HG02642 (cell line): ENCODE measurements around the gene COL11A1.
"Not testable (repeated sequence)": the region's sequence is repeated elsewhere in the genome, so short reads cannot be mapped to it uniquely, and the experiment has no call there.

ENCODE experiments used
- ATAC-seq: cut with Tn5 transposase; IDR thresholded peaks from one replicate; pipeline ENCODE4 v1.9.1; 2021; ENCODE audit warnings: mild to moderate bottlenecking; ENCODE audit not compliant: unreplicated experiment, poor library complexity

Gene COL11A1

DNA sequence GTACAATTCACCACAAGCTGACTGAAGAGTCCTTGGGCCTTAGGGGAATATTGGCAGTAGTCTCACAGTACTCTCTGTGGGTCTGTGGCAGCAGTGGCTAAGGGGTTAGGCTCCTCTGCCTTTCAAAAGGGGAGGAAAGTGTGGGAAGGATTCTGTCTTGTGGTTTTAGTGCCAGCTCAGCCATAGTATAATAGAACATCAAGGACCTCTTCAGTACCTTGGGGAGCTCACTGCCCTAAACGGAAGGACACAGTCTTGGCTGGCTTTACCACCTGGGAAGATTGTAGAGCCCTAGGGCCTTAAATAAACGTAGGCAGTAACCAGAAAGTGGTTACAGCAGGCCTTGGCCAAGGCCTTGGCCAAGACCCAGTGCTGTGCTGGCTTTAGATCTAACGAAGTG lies 265.7 kb downstream of the COL11A1 start:
- ATAC-seq: no peak

DNA sequence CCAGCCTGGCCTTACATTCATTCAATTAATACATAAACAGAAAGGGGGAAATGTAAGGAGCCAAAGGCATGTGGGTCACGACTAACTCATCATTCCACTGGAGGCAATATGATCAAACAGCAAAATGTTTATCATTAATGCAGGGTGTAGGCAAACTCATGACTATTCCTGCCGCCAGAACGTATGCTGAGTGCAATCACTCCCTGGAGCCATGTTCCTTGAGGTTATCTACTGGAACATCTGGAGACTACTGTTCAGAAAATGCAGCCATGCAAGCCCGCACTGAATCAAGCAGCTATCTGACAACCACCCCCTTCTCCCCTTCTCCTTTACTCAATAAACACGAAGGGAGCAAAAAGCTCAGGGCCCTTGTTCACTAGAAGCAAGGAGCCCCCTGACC lies 267.6 kb downstream of the COL11A1 start:
- no peak for ATAC-seq

DNA sequence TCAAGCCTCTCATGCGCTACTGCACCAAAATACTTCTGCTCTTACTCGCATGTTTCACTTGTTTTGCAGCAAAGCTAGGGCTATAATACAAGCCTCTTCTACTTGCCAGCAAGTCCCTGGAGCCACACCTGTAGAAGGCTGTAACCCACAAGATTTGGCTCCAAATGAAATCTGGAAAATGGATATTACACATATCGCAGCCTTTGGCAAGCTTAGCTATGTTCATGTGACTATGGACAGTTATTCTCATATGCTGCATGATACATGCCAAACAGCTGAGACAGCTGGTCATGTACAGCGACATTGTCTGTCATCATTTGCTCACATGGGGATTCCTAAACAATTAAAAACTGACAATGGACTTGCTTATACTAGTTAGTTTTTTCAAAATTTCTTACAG lies 270.3 kb downstream of the COL11A1 start:
- no peak for ATAC-seq

DNA sequence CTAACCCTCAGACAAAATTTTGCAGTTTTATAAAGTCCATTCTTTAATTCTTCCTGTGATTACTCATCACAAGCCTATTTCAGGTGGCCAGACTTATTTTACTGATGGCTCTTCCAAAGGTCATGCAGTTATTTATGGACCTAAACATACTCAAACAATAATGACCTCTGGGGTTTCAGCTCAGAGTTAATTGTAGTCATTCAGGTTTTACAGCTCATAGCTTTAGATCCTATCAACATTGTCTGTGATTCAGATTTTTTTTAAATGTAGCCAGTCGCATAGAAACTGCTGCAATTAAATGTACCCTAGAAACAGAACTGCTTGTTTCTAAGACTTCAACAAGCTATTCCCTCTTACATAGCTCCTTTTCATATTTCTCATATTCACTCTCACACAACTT lies 270.8 kb downstream of the COL11A1 start:
- ATAC-seq: no peak

DNA sequence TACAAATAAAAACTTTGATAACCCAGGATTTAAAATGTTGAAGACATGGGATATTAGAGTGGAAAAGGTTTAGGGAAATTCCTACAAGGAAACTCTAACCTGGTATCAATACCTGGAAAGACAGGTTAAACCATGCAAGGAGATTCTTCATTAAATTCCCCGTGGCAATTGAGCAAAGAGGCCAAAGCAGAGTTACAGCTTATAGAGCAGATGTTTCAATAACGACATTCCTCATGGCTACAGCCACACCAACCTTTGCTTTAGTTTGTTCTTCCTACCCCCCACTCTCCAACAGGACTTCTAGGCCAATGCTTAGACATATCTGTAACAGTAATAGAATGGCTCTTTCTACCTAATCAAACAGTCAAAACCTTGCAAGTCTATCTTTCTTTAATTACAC lies 271.3 kb downstream of the COL11A1 start:
- no peak for ATAC-seq

DNA sequence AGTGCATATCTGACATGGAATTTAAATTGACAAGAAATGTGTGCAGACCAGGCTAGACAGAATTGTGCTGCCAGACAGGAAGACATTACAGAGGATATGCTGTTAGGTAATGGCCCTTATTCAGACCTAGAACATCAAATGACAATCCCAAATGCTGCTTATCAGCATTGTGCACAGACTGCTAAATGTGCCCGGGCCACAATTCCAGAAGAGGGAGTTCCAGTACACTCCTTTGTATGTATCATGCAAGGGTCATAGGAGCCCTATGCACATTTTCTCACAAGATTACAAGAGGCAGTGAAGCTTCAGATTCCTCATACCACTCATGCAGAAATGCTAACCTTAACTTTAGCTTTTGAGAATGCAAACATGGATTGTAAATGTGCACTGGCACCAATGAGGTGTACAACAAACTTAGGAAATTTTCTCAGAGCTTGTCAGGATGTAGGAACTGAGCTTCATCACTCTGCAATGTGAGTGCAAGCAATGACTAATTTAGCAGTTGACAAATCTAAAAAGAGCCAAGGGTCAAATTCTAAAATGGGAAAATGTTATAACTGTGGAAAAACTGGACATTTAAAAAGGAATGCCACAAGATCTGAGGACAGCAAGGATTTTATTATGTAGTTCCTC lies 273.5 kb downstream of the COL11A1 start:
- no peak for ATAC-seq

DNA sequence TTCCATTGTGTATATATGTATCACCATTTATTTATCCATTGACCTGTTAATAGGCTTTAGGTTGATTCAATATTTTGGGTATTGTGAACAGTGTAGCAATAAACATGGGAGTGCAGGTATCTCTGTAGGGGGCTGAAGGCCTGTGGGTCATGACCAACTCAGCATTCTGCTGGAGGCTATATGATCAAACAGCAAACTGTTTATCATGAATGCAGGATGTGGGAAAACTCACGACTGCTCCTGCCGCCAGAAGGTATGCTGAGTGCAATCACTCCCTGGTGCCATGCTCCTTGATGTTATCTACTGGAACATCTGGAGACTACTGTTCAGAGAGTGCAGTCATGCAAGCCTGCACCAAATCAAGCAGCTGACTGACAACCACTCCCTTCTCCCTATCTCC lies 275.2 kb downstream of the COL11A1 start:
- ATAC-seq: no peak

DNA sequence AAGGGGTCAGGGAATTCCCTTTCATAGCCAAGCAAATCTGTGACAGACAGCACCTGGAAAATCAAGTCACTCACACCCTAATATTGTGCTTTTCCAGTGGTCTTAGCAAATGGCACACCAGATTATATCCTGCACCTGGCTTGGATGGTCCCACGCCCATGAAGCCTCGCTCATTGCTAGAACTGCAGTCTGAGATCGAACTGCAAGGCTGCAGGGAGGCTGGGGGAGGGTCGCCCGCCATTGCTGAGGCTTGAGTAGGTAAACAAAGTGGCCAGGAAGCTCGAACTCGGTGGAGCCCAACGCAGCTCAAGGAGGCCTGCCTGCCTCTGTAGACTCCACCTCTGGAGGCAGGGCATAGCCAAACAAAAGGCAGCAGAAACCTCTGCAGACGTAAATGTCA lies 281.6 kb downstream of the COL11A1 start:
- not testable (repeated sequence) for ATAC-seq
